ENCODE data around the gene FAM120A.
A peak's percentile ranks its signal among the peaks of the same experiment; 100 is the strongest.

Gene FAM120A

DNA sequence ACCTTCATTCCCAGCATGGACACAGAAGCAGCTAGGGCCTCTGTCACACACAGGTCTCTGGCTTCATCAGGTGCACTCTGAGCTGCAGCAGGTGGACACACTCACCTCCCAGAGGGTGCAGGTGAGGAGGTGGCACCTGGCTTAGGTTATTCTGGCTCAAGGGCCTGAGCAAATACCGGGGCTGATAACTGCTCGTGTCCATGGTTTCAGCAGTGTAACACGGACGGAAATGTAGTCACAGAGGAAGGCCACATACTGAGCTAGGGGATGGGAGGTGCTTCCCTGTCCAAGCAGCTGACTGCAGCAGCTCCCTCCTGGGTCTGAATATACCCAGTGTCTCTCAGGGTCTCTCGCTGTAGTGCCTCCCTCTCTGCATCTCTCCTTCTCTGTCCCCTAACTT, 130.6 kb downstream of the FAM120A start:
- DNase-seq = peak; percentile 87

DNA sequence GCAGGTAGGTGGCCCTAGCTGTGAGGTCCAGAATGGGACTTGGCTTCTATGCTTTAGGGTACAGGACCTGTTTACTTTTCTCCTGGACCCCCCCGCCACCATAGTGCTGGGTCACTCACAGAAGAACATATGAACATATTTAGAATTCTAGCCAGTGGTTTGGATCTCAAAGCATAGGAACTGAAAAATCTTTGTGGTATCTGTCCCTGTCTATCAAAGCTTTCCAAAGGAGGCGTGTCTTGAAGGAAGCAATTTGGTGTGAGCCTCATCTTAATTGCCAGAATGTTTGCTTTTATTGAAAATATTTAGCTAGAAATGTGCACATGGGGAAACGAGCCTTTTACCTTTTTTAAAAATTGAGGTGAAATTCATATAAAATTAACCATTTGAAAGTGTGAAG, 131.1 kb downstream of the FAM120A start:
- DNase-seq = no peak

DNA sequence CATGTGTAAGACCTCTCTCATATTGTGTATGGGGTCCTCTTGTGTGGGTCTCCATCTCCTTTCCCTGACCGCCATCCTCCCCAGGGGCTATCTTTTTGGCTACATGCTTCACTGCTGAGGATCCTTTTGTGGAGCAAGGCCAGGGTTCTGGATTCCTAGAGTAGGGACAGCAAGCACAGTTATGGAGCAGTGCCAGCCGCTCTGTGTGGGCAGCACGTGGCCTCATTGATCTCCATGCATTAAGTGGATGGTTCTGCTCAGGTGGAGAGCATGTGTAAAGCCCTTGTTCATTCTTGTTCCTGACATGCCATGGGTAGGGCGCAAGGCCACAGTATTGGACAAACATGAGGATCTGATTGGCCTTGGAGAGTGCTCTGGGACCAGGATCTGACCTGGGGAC, 133.8 kb downstream of the FAM120A start:
- DNase-seq = no peak

DNA sequence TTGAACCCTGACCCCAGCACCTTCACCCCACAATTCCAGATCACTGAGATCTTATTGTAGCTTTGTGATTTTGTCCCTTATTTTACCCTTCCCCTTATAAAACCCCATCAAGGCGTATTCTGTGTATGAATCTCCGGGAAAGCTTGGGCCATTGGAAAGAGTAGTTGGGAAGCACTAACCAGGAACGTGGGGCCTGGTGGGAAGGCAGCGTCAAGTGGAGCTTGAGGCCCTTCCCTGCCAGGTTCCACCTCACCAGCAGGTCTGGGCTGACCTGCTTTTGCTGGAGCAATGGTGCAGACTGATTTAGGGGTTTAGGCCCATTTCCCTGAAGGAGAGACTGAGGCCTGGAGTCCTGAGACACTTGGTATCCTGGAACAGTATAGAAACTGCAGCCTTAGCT, 134.2 kb downstream of the FAM120A start:
- DNase-seq = no peak

DNA sequence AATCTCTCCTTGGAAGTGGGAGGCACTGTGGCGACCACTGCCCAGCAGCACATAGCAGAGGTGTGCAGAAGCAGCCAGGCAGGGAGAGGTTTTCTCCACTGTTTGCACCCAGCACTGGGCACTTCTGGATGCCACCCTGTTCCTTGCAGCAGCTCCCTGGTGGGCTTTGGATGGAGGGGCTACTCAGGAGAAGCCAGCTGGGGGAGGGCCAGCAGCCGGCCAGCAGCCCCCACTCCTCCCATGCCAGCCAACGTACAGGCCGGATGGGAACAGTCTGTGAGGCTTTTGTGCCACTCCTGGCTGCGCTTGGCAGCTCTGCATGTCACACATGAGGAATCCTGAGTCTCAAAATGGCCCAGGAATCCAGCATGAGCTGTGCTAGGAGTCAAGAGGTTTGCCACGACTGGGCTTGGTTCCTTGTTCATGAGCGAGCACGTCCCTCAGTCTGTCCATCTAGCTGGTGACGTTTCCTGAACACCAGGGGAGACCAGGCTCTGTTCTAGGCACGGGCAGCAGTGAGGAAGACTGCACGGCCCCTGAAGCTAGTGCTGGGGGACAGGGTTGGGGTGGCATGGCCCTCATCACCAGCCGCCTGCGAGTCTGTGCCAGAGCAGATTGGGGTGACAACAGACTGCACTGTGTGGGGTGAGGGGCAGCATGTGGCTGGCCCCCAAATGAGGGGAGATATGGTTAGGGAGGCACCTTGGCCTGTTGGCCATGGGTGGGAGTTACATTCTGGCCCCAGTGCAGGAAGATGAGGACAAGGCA, 135.0 kb downstream of the FAM120A start:
- DNase-seq = no peak

GRCh38 chr9:93587284-93587650, 135.8 kb downstream of the FAM120A start:
- DNase-seq = no peak

- DNase-seq = no peak
These were observed 136.3 kb downstream of the FAM120A start for GRCh38 chr9:93587651-93588347.

DNA sequence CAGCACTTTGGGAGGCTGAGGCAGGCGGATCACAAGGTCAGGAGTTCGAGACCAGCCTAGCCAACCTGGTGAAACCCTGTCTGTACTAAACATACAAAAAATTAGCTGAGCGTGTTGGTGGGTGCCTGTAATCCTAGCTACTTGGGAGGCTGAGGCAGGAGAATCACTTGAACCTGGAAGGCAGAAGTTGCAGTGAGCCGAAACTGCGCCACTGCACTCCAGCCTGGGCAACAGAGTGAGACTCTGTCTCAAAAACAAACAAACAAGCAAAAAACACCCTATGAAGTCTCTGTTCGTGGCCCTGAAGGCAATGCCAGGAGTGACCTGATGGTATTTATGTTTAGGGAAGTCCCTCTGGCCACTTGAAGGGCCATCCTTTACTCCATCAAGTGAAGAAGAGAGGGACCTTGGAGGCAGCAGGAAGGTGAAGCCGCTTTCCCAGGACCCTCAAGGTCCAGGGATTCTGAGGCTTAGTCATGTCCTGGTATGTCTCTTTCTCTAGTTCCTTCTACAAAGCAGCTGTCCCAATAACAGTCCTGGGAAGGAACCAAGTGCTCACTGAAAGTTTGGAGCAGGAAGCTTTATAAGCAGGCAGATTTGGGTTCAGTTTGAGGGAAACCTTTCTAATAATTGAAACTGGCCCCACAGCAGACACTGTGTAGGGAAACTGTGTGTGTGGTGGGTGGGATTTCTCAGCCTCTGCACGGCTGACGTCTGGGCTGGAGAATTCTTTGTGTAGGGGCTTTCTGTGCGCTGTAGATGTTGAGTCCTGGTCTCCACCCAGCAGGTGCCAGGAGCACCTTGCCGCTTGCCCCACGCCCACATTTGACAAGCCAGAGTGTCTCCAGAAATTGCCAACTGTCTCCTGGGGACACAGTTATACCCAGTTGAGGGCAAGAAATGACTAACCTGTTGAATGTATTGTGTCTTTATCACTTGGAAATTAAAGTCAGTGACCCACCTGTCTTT, 137.4 kb downstream of the FAM120A start:
- DNase-seq = no peak

DNA sequence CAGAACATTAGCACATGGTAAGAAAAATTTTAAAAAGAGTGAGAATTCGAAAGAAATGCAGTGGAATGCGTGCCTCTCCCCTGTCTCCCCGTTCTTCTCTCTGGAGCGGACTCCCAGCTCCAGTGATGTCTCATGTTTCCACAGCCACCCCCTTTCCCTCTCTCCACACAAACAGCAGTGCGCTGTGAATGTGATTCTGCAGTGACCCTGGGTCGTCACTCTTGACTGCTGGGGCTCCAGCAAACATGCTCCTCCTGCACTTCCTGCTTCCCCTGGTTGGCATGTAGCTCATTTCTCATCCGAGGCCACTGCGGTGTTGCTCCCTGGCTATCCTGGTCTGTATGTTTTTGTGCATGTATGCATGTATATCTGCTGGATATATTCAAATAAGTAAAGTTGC, 138.2 kb downstream of the FAM120A start:
- no peak for DNase-seq

- no peak for DNase-seq
These were observed 139.2 kb downstream of the FAM120A start for GRCh38 chr9:93590609-93591234.

GRCh38 chr9:93591301-93592007, 140.0 kb downstream of the FAM120A start:
- DNase-seq = no peak

DNA sequence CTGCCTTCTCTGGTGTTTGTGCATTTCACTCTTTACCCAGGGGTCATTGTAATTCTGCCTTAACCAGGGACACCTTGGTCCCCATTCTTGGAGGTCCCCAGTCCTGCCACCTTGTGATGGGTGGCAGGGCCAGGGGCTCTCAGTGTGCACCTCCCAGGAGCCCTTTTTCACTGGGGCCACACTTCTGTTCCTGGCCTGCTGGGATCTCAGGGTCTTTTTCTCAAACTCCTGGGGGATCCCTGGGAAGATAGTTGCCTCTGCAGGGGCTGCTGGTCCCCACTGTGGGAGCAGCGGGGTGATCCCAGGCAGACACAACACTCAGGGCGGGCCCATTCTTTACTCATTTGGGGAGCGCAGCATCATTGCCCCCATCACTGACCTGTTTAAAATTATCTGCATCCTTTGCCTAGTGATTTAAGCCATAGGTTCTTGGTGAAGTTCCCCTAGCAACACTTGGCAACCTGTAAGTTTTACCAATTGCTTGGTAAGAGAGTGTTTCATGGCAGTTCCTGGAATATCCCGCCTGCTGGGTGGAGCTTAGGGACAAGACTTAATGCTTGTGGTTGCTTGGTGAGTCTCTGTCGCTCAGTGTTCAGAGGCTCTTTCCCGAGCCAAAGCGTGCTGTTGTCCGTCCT, 140.6 kb downstream of the FAM120A start:
- no peak for DNase-seq

GRCh38 chr9:93592643-93593021, 141.1 kb downstream of the FAM120A start:
- DNase-seq = no peak

DNA sequence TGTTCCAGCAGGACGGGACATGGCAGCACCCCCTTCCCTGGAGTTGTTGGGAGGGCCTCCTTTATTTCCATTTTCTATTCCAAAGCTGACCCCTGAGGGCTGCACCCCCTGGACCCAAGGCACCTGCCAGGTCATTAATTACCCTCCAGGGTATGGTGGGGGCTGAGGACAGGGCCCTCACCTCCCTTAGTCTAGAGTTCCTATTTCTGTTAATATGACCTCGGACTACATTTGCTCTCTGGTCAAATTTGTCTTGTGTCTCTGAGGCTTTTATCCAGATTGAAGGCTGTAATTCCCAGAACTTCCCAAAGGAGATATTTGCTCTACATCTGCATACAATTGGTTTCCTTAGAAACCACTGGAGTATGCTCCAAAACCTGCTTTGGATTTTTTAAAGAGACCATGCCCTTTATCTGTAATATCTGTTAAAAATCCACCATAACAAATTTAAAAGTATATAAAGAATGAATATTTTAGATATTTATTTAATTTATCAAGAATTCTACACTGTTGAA, 141.7 kb downstream of the FAM120A start:
- DNase-seq = no peak

- DNase-seq = no peak
These were observed 142.7 kb downstream of the FAM120A start for GRCh38 chr9:93594041-93594756.

GRCh38 chr9:93595461-93595860, 144.0 kb downstream of the FAM120A start:
- DNase-seq = no peak

DNA sequence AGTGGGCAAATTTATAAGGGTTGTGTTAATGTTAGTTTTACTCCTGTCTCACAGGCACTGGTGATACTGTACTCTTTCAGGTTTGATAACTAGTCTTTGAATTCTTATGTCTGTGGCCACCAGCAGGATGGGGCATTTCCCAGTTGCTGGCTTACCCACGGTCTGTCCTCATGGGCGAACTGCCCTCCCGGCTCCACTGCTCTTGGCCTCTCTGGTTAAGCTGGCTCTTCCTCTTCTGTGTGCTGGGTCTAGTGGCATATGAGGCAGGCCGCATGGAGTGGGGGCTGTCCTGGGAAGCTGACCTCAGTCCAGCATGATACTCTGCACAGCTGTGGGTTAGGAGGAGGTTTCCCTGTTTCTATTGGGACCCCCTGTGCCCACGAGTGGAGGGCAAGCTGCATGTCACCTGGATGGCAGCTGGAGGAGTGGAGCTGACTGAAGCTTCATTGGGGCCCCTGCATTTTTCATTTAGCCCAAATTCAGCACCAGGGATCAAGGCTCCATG, 144.4 kb downstream of the FAM120A start:
- no peak for DNase-seq

DNA sequence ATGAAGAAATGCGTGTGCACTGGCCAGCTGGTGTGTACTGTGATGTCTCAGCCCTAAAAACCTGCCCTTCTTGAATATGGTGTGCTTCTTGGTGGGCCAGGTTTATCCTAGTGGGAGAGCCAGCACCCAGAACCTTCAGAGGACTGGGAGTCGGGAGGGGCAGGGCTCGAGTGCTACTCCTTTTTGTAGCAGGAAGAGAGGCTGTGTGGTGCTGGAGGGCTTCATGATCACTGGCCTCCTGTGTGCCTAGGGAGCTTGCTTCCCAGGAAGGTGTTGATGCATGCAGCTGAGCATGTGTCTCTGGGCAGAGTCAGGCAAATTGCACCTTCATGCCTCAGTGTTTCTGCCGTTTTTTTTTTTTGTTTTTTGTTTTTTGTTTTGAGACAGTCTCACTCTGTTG, 144.9 kb downstream of the FAM120A start:
- DNase-seq = no peak

GRCh38 chr9:93597142-93597706, 145.7 kb downstream of the FAM120A start:
- no peak for DNase-seq
